GM12878 (cell line): ENCODE measurements around the gene P4HA2. TPM values are rescaled to one million over a fixed set of nuclear protein-coding genes. Genes with fewer than 3 reads are reported as not detected.
A peak's percentile ranks its signal among the peaks of the same experiment; 100 is the strongest.

Source experiments
- ATAC-seq: fragments of 200-7000 bp; cut with Tn5 transposase; 3 replicates; pipeline ENCODE4 v1.9.1; 2020; ENCODE audit warnings: mild to moderate bottlenecking, moderate library complexity
- BruUV-seq: library from RNA; stranded (reverse); fragments of 400-500 nt; replicated peaks from 2 replicates; lab custom pipeline; 2021; lab: Mats Ljungman, UMichigan
- CTCF ChIA-PET: fragments of 300-600 bp; sonication (Branson Sonifier 250); formaldehyde crosslinking; extraction: SDS; loops from one replicate; lab custom pipeline; 2021; ENCODE audit warnings: inconsistent platforms; lab: Yijun Ruan, JAX
- POLR2A ChIA-PET: fragments of 350-600 bp; formaldehyde crosslinking; extraction: SDS; loops from one replicate; lab custom pipeline; 2021; ENCODE audit warnings: inconsistent platforms; lab: Charles Lee
- RAD21 ChIA-PET: fragments of 300-600 bp; sonication (Branson Sonifier 250); formaldehyde crosslinking; loops from one replicate; lab custom pipeline; 2023; ENCODE audit warnings: antibody characterized with exemption; ENCODE audit not compliant: unreplicated experiment; lab: Charles Lee
- SMC1A ChIA-PET: fragments of 300-600 bp; sonication (Branson Sonifier 250); formaldehyde crosslinking; loops from one replicate; lab custom pipeline; 2023; ENCODE audit not compliant: unreplicated experiment, uncharacterized antibody; lab: Charles Lee
- DNase-seq: peaks from one replicate; pipeline ENCODE4 v3.0.0-alpha.2; 2011; ENCODE audit warnings: low read depth, low spot score
- FAIRE-seq: peaks from 3 replicates; lab custom pipeline; 2011; peaks lifted over from hg19 to GRCh38; lab: Jason Lieb, UNC
- H2AFZ ChIP-seq: 2 replicates; pipeline ENCODE4 v1.6.0; 2011; ENCODE audit warnings: low read depth, low read length, control low read depth; ENCODE audit not compliant: control insufficient read depth
- H3K27ac ChIP-seq: 2 replicates; pipeline ENCODE4 v1.5.1; 2011; ENCODE audit warnings: control low read depth; ENCODE audit not compliant: control insufficient read depth, insufficient read depth
- H3K27me3 ChIP-seq, 2 experiments: replicated peaks in 1 of 2; 2 replicates each; pipeline versions ENCODE4 v1.6.0 to v1.6.1; 2011; ENCODE audit warnings: low read length in 1 of 2; ENCODE audit not compliant: control insufficient read depth in 2 of 2, insufficient read depth in 2 of 2
- H3K36me3 ChIP-seq, 2 experiments: 2 replicates each; pipeline ENCODE4 v1.5.1; 2011; ENCODE audit warnings: low read length in 1 of 2; ENCODE audit not compliant: control insufficient read depth in 2 of 2, insufficient read depth in 2 of 2
- H3K4me1 ChIP-seq: 2 replicates; pipeline ENCODE4 v1.6.1; 2011; ENCODE audit warnings: mild to moderate bottlenecking, low read length, moderate library complexity, mixed read lengths; ENCODE audit not compliant: control insufficient read depth, insufficient read depth
- H3K4me2 ChIP-seq: 2 replicates; pipeline ENCODE4 v1.6.0; 2011; ENCODE audit warnings: control low read depth; ENCODE audit not compliant: control insufficient read depth, insufficient read depth
- H3K4me3 ChIP-seq: fragments of 200-600 bp; sonication (generic); 2 replicates; pipeline ENCODE4 v1.5.1; 2016
- H3K79me2 ChIP-seq: 2 replicates; pipeline ENCODE4 v1.6.0; 2011; ENCODE audit warnings: low read length; ENCODE audit not compliant: control insufficient read depth, insufficient read depth
- H3K9ac ChIP-seq: 2 replicates; pipeline ENCODE4 v1.8.0; 2011; ENCODE audit warnings: low read length, control low read depth, mixed read lengths; ENCODE audit not compliant: control insufficient read depth, insufficient read depth
- H3K9me3 ChIP-seq: replicated peaks from 3 replicates; pipeline ENCODE4 v1.5.1; 2011; ENCODE audit warnings: mild to moderate bottlenecking, low read length; ENCODE audit not compliant: control insufficient read depth, insufficient read depth
- H4K20me1 ChIP-seq: 2 replicates; pipeline ENCODE4 v1.6.0; 2011; ENCODE audit not compliant: control insufficient read depth, insufficient read depth
- CBFB ChIP-seq: IDR thresholded peaks from 2 replicates; pipeline ENCODE4 v1.6.1; 2016; ENCODE audit warnings: antibody characterized with exemption, low read depth
- E2F4 ChIP-seq: IDR thresholded peaks from 2 replicates; pipeline ENCODE4 v1.6.1; 2012; ENCODE audit warnings: low read depth, low read length, improper control_type of control experiment
- GATAD2B ChIP-seq: fragments of 450-650 bp; conservative IDR thresholded peaks from 2 replicates; pipeline ENCODE4 v1.6.1; 2017; ENCODE audit warnings: low read depth, mild to moderate bottlenecking, moderate library complexity
- HDAC6 ChIP-seq: fragments of 200-600 bp; sonication (generic); IDR thresholded peaks from one replicate; pipeline ENCODE4 v1.8.0; 2017; ENCODE audit warnings: antibody characterized with exemption; ENCODE audit not compliant: unreplicated experiment
- NFXL1 ChIP-seq: fragments of 450-650 bp; IDR thresholded peaks from 2 replicates; pipeline ENCODE4 v1.6.1; 2017; ENCODE audit warnings: antibody characterized with exemption, mild to moderate bottlenecking, borderline replicate concordance
- RB1 ChIP-seq: fragments of 450-650 bp; formaldehyde crosslinking; IDR thresholded peaks from 2 replicates; pipeline ENCODE4 v1.6.1; 2017; ENCODE audit warnings: mild to moderate bottlenecking, borderline replicate concordance
- ZNF207 ChIP-seq: fragments of 450-650 bp; IDR thresholded peaks from 2 replicates; pipeline ENCODE4 v1.6.1; 2014; ENCODE audit warnings: antibody characterized with exemption, mild to moderate bottlenecking, borderline replicate concordance
- WGBS: methylation state at CpG from one replicate; pipeline ENCODE4 v1.1.6; 2016; ENCODE audit warnings: low lambda C conversion rate; ENCODE audit not compliant: insufficient replicate concordance, insufficient coverage; ENCODE audit errors: missing lambda C conversion rate; 5-methylcytosine and 5-hydroxymethylcytosine counted together
- in situ Hi-C: fragments of 300-500 bp; cut with MboI; formaldehyde crosslinking; loops from 9 replicates; pipeline ENCODE4 v1.14.3; 2018; ENCODE audit warnings: mixed read lengths
- intact Hi-C: fragments of 100-400 bp; cut with micrococcal nuclease; formaldehyde crosslinking; loops from one replicate; pipeline ENCODE4 v1.14.2; 2022; ENCODE audit not compliant: unreplicated experiment
- polyA plus RNA-seq, 11 experiments: library from polyadenylated mRNA; depleted of rRNA in 4 of 11; unstranded in 6 of 11; stranded (reverse) in 5 of 11; fragments of >200 nt; fragmentation: Nextera tagmentation in 4 of 11; fragmentation: Illumina TruSeq in 1 of 11; extraction: Ambion mirVana in 4 of 11; extraction: Trizol in 1 of 11; gene quantifications; 1 replicate in 1 of 11; 2 replicates in 10 of 11; pipeline versions ENCODE4 v1.2.1 to v1.2.3, GENCODE V29; 2011 to 2016; ENCODE audit warnings: inconsistent platforms in 2 of 11, missing spikeins in 2 of 11, low read depth in 1 of 11
- total RNA-seq, 4 experiments: library from RNA; depleted of rRNA in 3 of 4; stranded (reverse); fragments of >200 nt in 3 of 4; fragmentation: Illumina TruSeq in 1 of 4; extraction: Trizol in 1 of 4; gene quantifications; 2 replicates each; pipeline versions ENCODE4 v1.2.1 to v1.2.3, GENCODE V29; 2013 to 2021

P4HA2 gene
- total and polyA plus RNA-seq, 10 of the 15 experiments (the other 5 are each of a cell fraction or from before 2014, with no cell fraction given), result 4.7 to 10.9 (median 7.5) TPM

- TF ChIP-seq E2F4 (no peak), GATAD2B (no peak), ZNF207 (no peak), CBFB (no peak), HDAC6 (no peak), NFXL1 (no peak)
Observed at GRCh38 chr5:132229236-132229635, 1.6 kb upstream of the P4HA2 start (continued).

- Histone ChIP-seq H3K27ac (no peak overlapping the region), H3K27me3 (peaks cover 0 to 5% of the 10 kb centered on the region in 2 experiments; a peak in 2 of 4 replicates), H3K4me1 (peaks cover 7% of the 10 kb centered on the region; the same call in 1 of the 2 replicates), H3K9ac (peak overlapping the region; percentile 56), H3K36me3 (no peaks in the 10 kb centered on the region), H3K4me3 (peak overlapping the region; percentile 75), H3K4me2 (peak overlapping the region; percentile 68), H4K20me1 (no peaks in the 10 kb centered on the region), H2AFZ (peak overlapping the region; percentile 64), H3K79me2 (no peaks in the 10 kb centered on the region), H3K9me3 (no peaks in the 10 kb centered on the region; the same call in 2 of the 3 replicates)
- intact Hi-C loops (no loop called here), in situ Hi-C loops (no loop called here)
- DNase-seq, result no peak
- ChIA-PET SMC1A (interaction anchor here (1.9 to 2.1 kb wide), 2 partner anchors 9 to 49 kb away, joined by 5 to 10 read pairs; no protein-coding TSS in a partner anchor), POLR2A (interaction anchor here (0.6 to 1.8 kb wide), 7 partner anchors 9 to 122 kb away, joined by 3 to 7 read pairs (median 3); no protein-coding TSS in a partner anchor), RAD21 (interaction anchor here (0.8 to 2.4 kb wide), 5 partner anchors 10 to 48 kb away, joined by 3 to 18 read pairs (median 4); no protein-coding TSS in a partner anchor), CTCF (interaction anchor here (0.8 to 4.1 kb wide), 8 partner anchors 10 to 166 kb away, joined by 3 to 41 read pairs (median 4); no protein-coding TSS in a partner anchor)
- FAIRE-seq, result no peak
- WGBS, result 69% methylated on average over 24 of the region's 27 CpGs
- no TSS peak for BruUV-seq
- 0 out of 2 replicates have a peak, but pooled peaks have one; percentile 1 for TF ChIP-seq RB1
- no peak for TF ChIP-seq GATAD2B
- ATAC-seq, result no peak
Observed at GRCh38 chr5:132228241-132229035, 785 bp upstream of the P4HA2 start.
